NCI-H2029 (cell line): Measurements from ENCODE around the gene TFB1M.
"Not testable (repeated sequence)": the region's sequence is repeated elsewhere in the genome, so short reads cannot be mapped to it uniquely, and the experiment has no call there.

ENCODE experiments used
- DNase-seq: peaks from one replicate; lab custom pipeline; 2025; lab: John Stamatoyannopoulos, UW

TFB1M gene

GRCh38 chr6:155235087-155235486 is 79.2 kb downstream of the TFB1M start:
- no peak for DNase-seq

GRCh38 chr6:155234687-155235086 is 79.6 kb downstream of the TFB1M start:
- DNase-seq: no peak

- DNase-seq: no peak
Measured at GRCh38 chr6:155234167-155234566, 80.1 kb downstream of the TFB1M start.

- no peak for DNase-seq
Measured at GRCh38 chr6:155232848-155233247, 81.4 kb downstream of the TFB1M start.

GRCh38 chr6:155230975-155231374 is 83.3 kb downstream of the TFB1M start:
- DNase-seq: not testable (repeated sequence)

GRCh38 chr6:155228546-155229166 is 85.6 kb downstream of the TFB1M start:
- DNase-seq: no peak

- no peak for DNase-seq
Measured at GRCh38 chr6:155227046-155227445, 87.2 kb downstream of the TFB1M start.

GRCh38 chr6:155224618-155225017 is 89.7 kb downstream of the TFB1M start:
- no peak for DNase-seq

- no peak for DNase-seq
Measured at GRCh38 chr6:155223646-155224451, 90.4 kb downstream of the TFB1M start.

GRCh38 chr6:155222506-155222905 is 91.8 kb downstream of the TFB1M start:
- no peak for DNase-seq

GRCh38 chr6:155221086-155221485 is 93.2 kb downstream of the TFB1M start:
- no peak for DNase-seq

GRCh38 chr6:155219858-155220301 is 94.4 kb downstream of the TFB1M start:
- no peak for DNase-seq

GRCh38 chr6:155219299-155219698 is 95.0 kb downstream of the TFB1M start:
- DNase-seq: no peak

GRCh38 chr6:155218711-155219110 is 95.6 kb downstream of the TFB1M start:
- not testable (repeated sequence) for DNase-seq

- DNase-seq: no peak
Measured at GRCh38 chr6:155216312-155217046, 97.8 kb downstream of the TFB1M start.

GRCh38 chr6:155215906-155216305 is 98.4 kb downstream of the TFB1M start:
- no peak for DNase-seq

- no peak for DNase-seq
Measured at GRCh38 chr6:155213611-155214372, 100.5 kb downstream of the TFB1M start.

GRCh38 chr6:155212616-155213380 is 101.5 kb downstream of the TFB1M start:
- no peak for DNase-seq

- DNase-seq: no peak
Measured at GRCh38 chr6:155212106-155212505, 102.2 kb downstream of the TFB1M start.

- no peak for DNase-seq
Measured at GRCh38 chr6:155207223-155207622, 107.1 kb downstream of the TFB1M start.
